Suprapubic skin (tissue), 4 donors: Measurements from ENCODE around the gene NEXN.

ENCODE experiments used
- CTCF ChIP-seq, 2 donors: fragments of 200-600 bp in 1 of 2; fragments of 450-650 bp in 1 of 2; sonication (generic) in 1 of 2; IDR thresholded peaks; one replicate each; pipeline ENCODE4 v1.5.1; 2016 to 2019; ENCODE audit warnings: antibody characterized with exemption in 2 of 2, mild to moderate bottlenecking in 1 of 2, moderate library complexity in 1 of 2
- EP300 ChIP-seq: sonication (generic); formaldehyde crosslinking; IDR thresholded peaks from one replicate; pipeline ENCODE4 v1.6.1; 2017; ENCODE audit warnings: antibody characterized with exemption
- POLR2A ChIP-seq, 2 donors: fragments of 450-650 bp; IDR thresholded peaks; one replicate each; pipeline ENCODE4 v1.6.1; 2017; ENCODE audit warnings: antibody characterized with exemption in 2 of 2, mild to moderate bottlenecking in 2 of 2, moderate library complexity in 2 of 2
- POLR2AphosphoS5 ChIP-seq, 3 donors: sonication (generic); formaldehyde crosslinking; IDR thresholded peaks; one replicate each; pipeline ENCODE4 v1.6.1; 2017; ENCODE audit warnings: antibody characterized with exemption in 3 of 3

GRCh38 chr1:77905603-77906002, 17.2 kb downstream of the NEXN start:
- no peak for TF ChIP-seq CTCF (IDR thresholded peaks at IDR 0.05)
- TF ChIP-seq POLR2A (IDR thresholded peaks at IDR 0.05), result no peak
- no peak for TF ChIP-seq EP300
- no peak for TF ChIP-seq POLR2AphosphoS5 (IDR thresholded peaks at IDR 0.05)
